HepG2 (cell line): ENCODE measurements around the gene TMEM132D. TPM values are rescaled to one million over a fixed set of nuclear protein-coding genes. Genes with fewer than 3 reads are reported as not detected.

Experiments used
- ATAC-seq: fragments of 200-7000 bp; cut with Tn5 transposase; 3 replicates; pipeline ENCODE4 v1.9.1; 2020; ENCODE audit warnings: mild to moderate bottlenecking, moderate library complexity
- BruUV-seq: library from RNA; stranded (reverse); fragments of 400-500 nt; replicated peaks from 2 replicates; lab custom pipeline; 2021; lab: Mats Ljungman, UMichigan
- CTCF ChIA-PET: fragments of 300-600 bp; formaldehyde crosslinking; extraction: SDS; loops from one replicate; lab custom pipeline; 2021; ENCODE audit warnings: low total read pairs, inconsistent platforms, low intra/inter-chr PET ratio; lab: Yijun Ruan, JAX
- POLR2A ChIA-PET: fragments of 350-600 bp; sonication (Branson Sonifier 250); formaldehyde crosslinking; loops from one replicate; lab custom pipeline; 2020; ENCODE audit warnings: antibody characterized with exemption, inconsistent platforms; lab: Yijun Ruan, JAX
- DNase-seq: peaks from one replicate; pipeline ENCODE4 v3.0.0-alpha.2; 2015; ENCODE audit warnings: low spot score
- FAIRE-seq: peaks from 3 replicates; lab custom pipeline; 2011; peaks lifted over from hg19 to GRCh38; lab: Jason Lieb, UNC
- H2AFZ ChIP-seq: one replicate; pipeline ENCODE4 v1.6.1; 2011; ENCODE audit warnings: low read length, inconsistent platforms
- H3K27ac ChIP-seq: fragments of 300-600 bp; 3 replicates; pipeline ENCODE4 v1.8.0; 2011; ENCODE audit warnings: mixed run types, mild to moderate bottlenecking, mixed read lengths, low read length, inconsistent platforms; ENCODE audit not compliant: insufficient read depth; ENCODE audit errors: extremely low read length
- H3K27me3 ChIP-seq, 2 experiments: fragments of 200-600 bp in 1 of 2; 2 replicates in 1 of 2; 3 replicates in 1 of 2; pipeline versions ENCODE4 v1.6.0 to v1.8.0; 2011; ENCODE audit warnings: low read length in 2 of 2, mild to moderate bottlenecking in 2 of 2, moderate library complexity in 2 of 2, inconsistent platforms in 1 of 2; ENCODE audit not compliant: insufficient read depth in 2 of 2, control insufficient read depth in 1 of 2
- H3K36me3 ChIP-seq, 2 experiments: fragments of 200-600 bp in 1 of 2; replicated peaks in 1 of 2; 2 replicates in 1 of 2; 3 replicates in 1 of 2; pipeline versions ENCODE4 v1.5.1 to v1.8.0; 2011; ENCODE audit warnings: low read length in 2 of 2, inconsistent platforms in 1 of 2; ENCODE audit not compliant: insufficient read depth in 2 of 2, control insufficient read depth in 1 of 2
- H3K4me1 ChIP-seq: 2 replicates; pipeline ENCODE4 v1.5.1; 2012; ENCODE audit warnings: low read length, inconsistent platforms; ENCODE audit not compliant: insufficient read depth
- H3K4me2 ChIP-seq: 2 replicates; pipeline ENCODE4 v1.6.0; 2011; ENCODE audit warnings: low read depth, low read length, inconsistent platforms
- H3K4me3 ChIP-seq, 3 experiments: fragments of 200-600 bp in 1 of 3; sonication (generic), shearing (Covaris generic) in 1 of 3; replicated peaks in 1 of 3; 2 replicates each; pipeline ENCODE4 v1.5.1; 2011 to 2016; ENCODE audit warnings: low read length in 3 of 3, inconsistent platforms in 2 of 3, low read depth in 2 of 3, mild to moderate bottlenecking in 2 of 3, control low read depth in 1 of 3, mixed read lengths in 1 of 3; ENCODE audit not compliant: insufficient read depth in 1 of 3
- H3K79me2 ChIP-seq: one replicate; pipeline ENCODE4 v1.6.1; 2011; ENCODE audit warnings: low read length, inconsistent platforms; ENCODE audit not compliant: insufficient read depth
- H3K9ac ChIP-seq: 2 replicates; pipeline ENCODE4 v1.6.0; 2011; ENCODE audit warnings: mild to moderate bottlenecking, low read depth, low read length, inconsistent platforms; ENCODE audit not compliant: insufficient read depth
- H3K9me3 ChIP-seq: 2 replicates; pipeline ENCODE4 v1.5.1; 2012; ENCODE audit warnings: mild to moderate bottlenecking, low read length
- H4K20me1 ChIP-seq: 2 replicates; pipeline ENCODE4 v1.6.0; 2011; ENCODE audit warnings: inconsistent platforms, mild to moderate bottlenecking, low read length, moderate library complexity; ENCODE audit not compliant: insufficient read depth
- E2F1 ChIP-seq: sonication (generic); formaldehyde crosslinking; IDR thresholded peaks from 2 replicates; pipeline ENCODE4 v1.5.0; 2020; ENCODE audit warnings: missing genetic modification reagents
- FOXK2 ChIP-seq: fragments of 450-650 bp; IDR thresholded peaks from 2 replicates; pipeline ENCODE4 v1.6.1; 2016
- HNF1A ChIP-seq, 2 experiments: sonication (generic) in 1 of 2; formaldehyde crosslinking in 1 of 2; IDR thresholded peaks; 2 replicates each; pipeline versions ENCODE4 v1.4.0 to v1.6.1; 2016 to 2020; ENCODE audit warnings: borderline replicate concordance in 1 of 2, low read depth in 1 of 2, mild to moderate bottlenecking in 1 of 2, missing genetic modification reagents in 1 of 2
- NFKB2 ChIP-seq: sonication (generic); formaldehyde crosslinking; IDR thresholded peaks from 2 replicates; pipeline ENCODE4 v1.4.0; 2020; ENCODE audit warnings: missing genetic modification reagents, borderline replicate concordance
- SOX6 ChIP-seq, 2 experiments: fragments of 450-650 bp in 1 of 2; sonication (generic) in 1 of 2; formaldehyde crosslinking in 1 of 2; IDR thresholded peaks; 2 replicates each; pipeline versions ENCODE4 v1.4.0 to v1.6.1; 2017 to 2020; ENCODE audit warnings: antibody characterized with exemption in 1 of 2, mild to moderate bottlenecking in 1 of 2, missing genetic modification reagents in 1 of 2
- SSRP1 ChIP-seq: IDR thresholded peaks from 2 replicates; pipeline ENCODE4 v1.6.1; 2016; ENCODE audit warnings: control low read depth
- TCF12 ChIP-seq, 2 experiments: fragments of 450-650 bp in 1 of 2; sonication (generic) in 1 of 2; formaldehyde crosslinking in 1 of 2; IDR thresholded peaks; 2 replicates each; pipeline versions ENCODE4 v1.6.1 to v1.8.0; 2017 to 2022; ENCODE audit warnings: antibody characterized with exemption in 1 of 2, mild to moderate bottlenecking in 1 of 2, missing genetic modification reagents in 1 of 2, moderate library complexity in 1 of 2
- ZBTB34 ChIP-seq: sonication (generic); formaldehyde crosslinking; IDR thresholded peaks from 2 replicates; pipeline ENCODE4 v1.8.0; 2022; ENCODE audit warnings: mild to moderate bottlenecking, missing genetic modification reagents
- ZBTB8A ChIP-seq: sonication (generic); formaldehyde crosslinking; IDR thresholded peaks from 2 replicates; pipeline ENCODE4 v1.4.0; 2020; ENCODE audit warnings: mild to moderate bottlenecking, low read depth, missing genetic modification reagents, borderline replicate concordance
- ZNF136 ChIP-seq: sonication (generic); formaldehyde crosslinking; IDR thresholded peaks from 2 replicates; pipeline ENCODE4 v1.8.1; 2022; ENCODE audit warnings: low read depth, mild to moderate bottlenecking, moderate library complexity, missing genetic modification reagents
- ZNF33A ChIP-seq: sonication (generic); formaldehyde crosslinking; IDR thresholded peaks from 2 replicates; pipeline ENCODE4 v1.5.1; 2020; ENCODE audit warnings: missing genetic modification reagents, mild to moderate bottlenecking, moderate library complexity, borderline replicate concordance
- WGBS: methylation state at CpG from one replicate; pipeline ENCODE4 v1.1.6; 2017; ENCODE audit warnings: low lambda C conversion rate; 5-methylcytosine and 5-hydroxymethylcytosine counted together
- in situ Hi-C: cut with HindIII; loops from 2 replicates; pipeline ENCODE4 v1.10.0; 2017; ENCODE audit warnings: low pct_unique_long_range_greater_than_20kb; ENCODE audit not compliant: extremely low pct_ligation_motif_present
- intact Hi-C: fragments of 100-400 bp; cut with micrococcal nuclease; formaldehyde crosslinking; loops from one replicate; pipeline ENCODE4 v1.10.0; 2022; ENCODE audit not compliant: unreplicated experiment
- polyA plus RNA-seq, 8 experiments: library from polyadenylated mRNA; depleted of rRNA in 3 of 8; stranded (reverse) in 7 of 8; unstranded in 1 of 8; fragments of >200 nt; fragmentation: Illumina TruSeq in 4 of 8; extraction: Trizol in 4 of 8; gene quantifications; 2 replicates each; pipeline versions ENCODE4 v1.2.1 to v1.2.3, GENCODE V29; 2011 to 2016; ENCODE audit warnings: low read depth in 4 of 8, missing spikeins in 1 of 8, mixed read lengths in 1 of 8; ENCODE audit not compliant: insufficient read depth in 1 of 8
- total RNA-seq, 5 experiments: library from RNA; depleted of rRNA; stranded (reverse); fragments of >200 nt; fragmentation: Illumina TruSeq; extraction: Trizol; gene quantifications; 2 replicates each; pipeline ENCODE4 v1.2.3, GENCODE V29; 2016; ENCODE audit warnings: low read depth in 1 of 5

Gene TMEM132D
- total and polyA plus RNA-seq, 2 of the 13 experiments (the other 11 are each of a cell fraction or from before 2014, with no cell fraction given), result not detected

- TF ChIP-seq ZBTB34 (CRISPR knock-in tag) (no peak), SSRP1 (CRISPR knock-in tag) (no peak), SOX6 (IDR thresholded peaks at IDR 0.05) (no peak), SOX6 (CRISPR knock-in tag; IDR thresholded peaks at IDR 0.05) (no peak), ZNF33A (CRISPR knock-in tag) (no peak)
- TF ChIP-seq, all 625 proteins: peak for 0
- WGBS, result 33% methylated on average over 2 of the region's 2 CpGs
- in situ Hi-C loops (no loop called here), intact Hi-C loops (no loop called here)
- Histone ChIP-seq H3K4me3 (no peak overlapping the region), H3K4me2 (no peak overlapping the region), H2AFZ (no peak overlapping the region), H3K27me3 (no peaks in the 10 kb centered on the region; a peak in 1 of 5 replicates), H4K20me1 (no peaks in the 10 kb centered on the region), H3K9me3 (no peaks in the 10 kb centered on the region), H3K36me3 (no peaks in the 10 kb centered on the region), H3K4me1 (no peaks in the 10 kb centered on the region), H3K27ac (no peak overlapping the region), H3K79me2 (no peaks in the 10 kb centered on the region), H3K9ac (no peak overlapping the region)
- BruUV-seq, result no TSS peak
- no peak for ATAC-seq
- POLR2A ChIA-PET, result no interaction called here
- no peak for DNase-seq
- CTCF ChIA-PET, result no interaction called here
- FAIRE-seq, result no peak
Measured at GRCh38 chr12:129494766-129495165, 409.1 kb downstream of the TMEM132D start.

- FAIRE-seq, result no peak
- WGBS, result 0% methylated on average over 2 of the region's 2 CpGs
- H4K20me1 ChIP-seq, result no peaks in the 10 kb centered on the region
- ChIA-PET CTCF (no interaction called here), POLR2A (no interaction called here)
- no peak for DNase-seq
- no peak for ATAC-seq
- no peaks in the 10 kb centered on the region for H3K9me3 ChIP-seq
- H3K9ac ChIP-seq, result no peak overlapping the region
- H3K4me2 ChIP-seq, result no peak overlapping the region
- H3K4me1 ChIP-seq, result no peaks in the 10 kb centered on the region
- no TSS peak for BruUV-seq
- H3K27ac ChIP-seq, result no peak overlapping the region
- no peaks in the 10 kb centered on the region; a peak in 1 of 5 replicates for H3K27me3 ChIP-seq
- in situ Hi-C loops (no loop called here), intact Hi-C loops (no loop called here)
- no peaks in the 10 kb centered on the region for H3K36me3 ChIP-seq
- no peak overlapping the region for H2AFZ ChIP-seq
- no peaks in the 10 kb centered on the region for H3K79me2 ChIP-seq
- no peak overlapping the region for H3K4me3 ChIP-seq
- TF ChIP-seq TCF12 (IDR thresholded peaks at IDR 0.05) (no peak), TCF12 (CRISPR knock-in tag; IDR thresholded peaks at IDR 0.05) (no peak), ZBTB8A (CRISPR knock-in tag) (no peak), E2F1 (no peak), ZNF136 (no peak), NFKB2 (no peak), FOXK2 (no peak), HNF1A (IDR thresholded peaks at IDR 0.05; ENCODE audit: low read depth) (no peak), HNF1A (CRISPR knock-in tag; IDR thresholded peaks at IDR 0.05; ENCODE audit: borderline replicate concordance) (no peak)
Measured at GRCh38 chr12:129494260-129494659, 409.6 kb downstream of the TMEM132D start.
